HEK293 (cell line): ENCODE measurements around the gene F2RL3.

Experiments used
- MEIS1 ChIP-seq: sonication (generic); formaldehyde crosslinking; IDR thresholded peaks from 2 replicates; pipeline ENCODE4 v1.8.1; 2022; ENCODE audit warnings: missing genetic modification reagents, mild to moderate bottlenecking, borderline replicate concordance
- ZBTB21 ChIP-seq: fragments of 450-650 bp; formaldehyde crosslinking; IDR thresholded peaks from 2 replicates; pipeline ENCODE4 v1.5.1; 2017; ENCODE audit warnings: missing biosample characterization, missing genetic modification characterization
- ZNF184 ChIP-seq: fragments of 450-650 bp; IDR thresholded peaks from 2 replicates; pipeline ENCODE4 v1.5.1; 2018; ENCODE audit warnings: missing biosample characterization, mild to moderate bottlenecking, missing genetic modification characterization
- ZNF514 ChIP-seq: fragments of 450-650 bp; formaldehyde crosslinking; IDR thresholded peaks from 2 replicates; pipeline ENCODE4 v1.5.1; 2016; ENCODE audit warnings: missing biosample characterization, missing genetic modification characterization
- ZNF530 ChIP-seq: fragments of 450-650 bp; formaldehyde crosslinking; IDR thresholded peaks from 2 replicates; pipeline ENCODE4 v1.5.1; 2016; ENCODE audit warnings: low read depth, missing biosample characterization, missing genetic modification characterization
- ZNF596 ChIP-seq: fragments of 450-650 bp; IDR thresholded peaks from 2 replicates; pipeline ENCODE4 v1.5.0; 2018; ENCODE audit warnings: missing biosample characterization, mild to moderate bottlenecking, missing genetic modification characterization, moderate library complexity
- ZNF701 ChIP-seq: fragments of 450-650 bp; formaldehyde crosslinking; IDR thresholded peaks from 2 replicates; pipeline ENCODE4 v1.5.1; 2016; ENCODE audit warnings: missing biosample characterization, missing genetic modification characterization
- ZNF747 ChIP-seq: fragments of 450-650 bp; formaldehyde crosslinking; IDR thresholded peaks from 2 replicates; pipeline ENCODE4 v1.5.1; 2016; ENCODE audit warnings: missing biosample characterization, missing genetic modification characterization
- TF ChIP-seq, protein P1 (sequence below): fragments of 450-650 bp; formaldehyde crosslinking; IDR thresholded peaks from 2 replicates; pipeline ENCODE4 v1.5.0; 2017; ENCODE audit warnings: missing biosample characterization, missing genetic modification characterization, borderline replicate concordance
- TF ChIP-seq, protein P2 (sequence below): fragments of 450-650 bp; formaldehyde crosslinking; IDR thresholded peaks from 2 replicates; pipeline ENCODE4 v1.5.1; 2016; ENCODE audit warnings: missing biosample characterization, missing genetic modification characterization, low read depth
- TF ChIP-seq, protein P3 (sequence below): fragments of 450-650 bp; formaldehyde crosslinking; IDR thresholded peaks from 2 replicates; pipeline ENCODE4 v1.5.1; 2016; ENCODE audit warnings: missing biosample characterization, missing genetic modification characterization

DNA sequence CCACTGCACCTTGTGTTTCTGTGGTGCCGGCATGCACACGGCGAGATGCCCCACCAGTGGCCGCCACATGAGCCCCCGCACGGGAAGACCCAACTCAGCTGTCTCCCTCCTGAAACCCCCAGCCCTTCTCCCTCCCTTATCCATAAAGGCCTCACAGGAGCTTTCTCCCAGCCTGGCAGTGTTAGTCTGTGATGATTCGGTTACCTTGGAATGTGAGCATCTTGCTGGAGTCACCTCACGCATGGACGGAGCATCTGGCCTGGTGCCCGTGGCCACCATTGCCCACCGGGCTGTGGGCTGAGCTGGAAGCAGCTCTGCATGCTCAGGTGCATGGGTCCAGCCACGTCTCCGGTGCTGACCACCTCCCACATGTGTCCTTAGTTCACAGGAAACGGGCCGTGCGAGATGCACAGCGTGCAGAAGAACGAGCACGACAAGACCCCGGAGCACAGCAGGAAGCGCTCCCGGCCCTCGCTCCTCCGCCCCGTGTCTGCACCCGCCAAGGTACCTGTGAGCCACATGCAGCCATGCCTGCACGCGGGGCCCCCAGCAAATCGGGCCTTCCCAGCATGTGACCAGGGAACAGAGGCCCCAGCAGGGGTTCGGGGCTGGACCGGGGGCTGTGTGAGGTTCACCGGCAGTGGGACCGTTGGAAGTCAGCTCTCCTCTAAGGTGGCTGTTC is 37.6 kb upstream of the F2RL3 start:
- TF ChIP-seq, protein P1, sequence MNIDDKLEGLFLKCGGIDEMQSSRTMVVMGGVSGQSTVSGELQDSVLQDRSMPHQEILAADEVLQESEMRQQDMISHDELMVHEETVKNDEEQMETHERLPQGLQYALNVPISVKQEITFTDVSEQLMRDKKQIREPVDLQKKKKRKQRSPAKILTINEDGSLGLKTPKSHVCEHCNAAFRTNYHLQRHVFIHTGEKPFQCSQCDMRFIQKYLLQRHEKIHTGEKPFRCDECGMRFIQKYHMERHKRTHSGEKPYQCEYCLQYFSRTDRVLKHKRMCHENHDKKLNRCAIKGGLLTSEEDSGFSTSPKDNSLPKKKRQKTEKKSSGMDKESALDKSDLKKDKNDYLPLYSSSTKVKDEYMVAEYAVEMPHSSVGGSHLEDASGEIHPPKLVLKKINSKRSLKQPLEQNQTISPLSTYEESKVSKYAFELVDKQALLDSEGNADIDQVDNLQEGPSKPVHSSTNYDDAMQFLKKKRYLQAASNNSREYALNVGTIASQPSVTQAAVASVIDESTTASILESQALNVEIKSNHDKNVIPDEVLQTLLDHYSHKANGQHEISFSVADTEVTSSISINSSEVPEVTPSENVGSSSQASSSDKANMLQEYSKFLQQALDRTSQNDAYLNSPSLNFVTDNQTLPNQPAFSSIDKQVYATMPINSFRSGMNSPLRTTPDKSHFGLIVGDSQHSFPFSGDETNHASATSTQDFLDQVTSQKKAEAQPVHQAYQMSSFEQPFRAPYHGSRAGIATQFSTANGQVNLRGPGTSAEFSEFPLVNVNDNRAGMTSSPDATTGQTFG (tag by site-specific recombination), result no peak
- TF ChIP-seq MEIS1 (CRISPR knock-in tag) (no peak), ZNF596 (tag by site-specific recombination) (no peak), ZNF514 (tag by site-specific recombination) (no peak), ZNF184 (tag by site-specific recombination) (no peak), ZNF747 (tag by site-specific recombination) (no peak), ZNF701 (tag by site-specific recombination) (no peak), ZNF530 (tag by site-specific recombination) (no peak), ZBTB21 (tag by site-specific recombination) (no peak)
- TF ChIP-seq, protein P2, sequence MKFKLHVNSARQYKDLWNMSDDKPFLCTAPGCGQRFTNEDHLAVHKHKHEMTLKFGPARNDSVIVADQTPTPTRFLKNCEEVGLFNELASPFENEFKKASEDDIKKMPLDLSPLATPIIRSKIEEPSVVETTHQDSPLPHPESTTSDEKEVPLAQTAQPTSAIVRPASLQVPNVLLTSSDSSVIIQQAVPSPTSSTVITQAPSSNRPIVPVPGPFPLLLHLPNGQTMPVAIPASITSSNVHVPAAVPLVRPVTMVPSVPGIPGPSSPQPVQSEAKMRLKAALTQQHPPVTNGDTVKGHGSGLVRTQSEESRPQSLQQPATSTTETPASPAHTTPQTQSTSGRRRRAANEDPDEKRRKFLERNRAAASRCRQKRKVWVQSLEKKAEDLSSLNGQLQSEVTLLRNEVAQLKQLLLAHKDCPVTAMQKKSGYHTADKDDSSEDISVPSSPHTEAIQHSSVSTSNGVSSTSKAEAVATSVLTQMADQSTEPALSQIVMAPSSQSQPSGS (tag by site-specific recombination), result no peak
- TF ChIP-seq, protein P3, sequence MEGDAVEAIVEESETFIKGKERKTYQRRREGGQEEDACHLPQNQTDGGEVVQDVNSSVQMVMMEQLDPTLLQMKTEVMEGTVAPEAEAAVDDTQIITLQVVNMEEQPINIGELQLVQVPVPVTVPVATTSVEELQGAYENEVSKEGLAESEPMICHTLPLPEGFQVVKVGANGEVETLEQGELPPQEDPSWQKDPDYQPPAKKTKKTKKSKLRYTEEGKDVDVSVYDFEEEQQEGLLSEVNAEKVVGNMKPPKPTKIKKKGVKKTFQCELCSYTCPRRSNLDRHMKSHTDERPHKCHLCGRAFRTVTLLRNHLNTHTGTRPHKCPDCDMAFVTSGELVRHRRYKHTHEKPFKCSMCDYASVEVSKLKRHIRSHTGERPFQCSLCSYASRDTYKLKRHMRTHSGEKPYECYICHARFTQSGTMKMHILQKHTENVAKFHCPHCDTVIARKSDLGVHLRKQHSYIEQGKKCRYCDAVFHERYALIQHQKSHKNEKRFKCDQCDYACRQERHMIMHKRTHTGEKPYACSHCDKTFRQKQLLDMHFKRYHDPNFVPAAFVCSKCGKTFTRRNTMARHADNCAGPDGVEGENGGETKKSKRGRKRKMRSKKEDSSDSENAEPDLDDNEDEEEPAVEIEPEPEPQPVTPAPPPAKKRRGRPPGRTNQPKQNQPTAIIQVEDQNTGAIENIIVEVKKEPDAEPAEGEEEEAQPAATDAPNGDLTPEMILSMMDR (tag by site-specific recombination), result no peak
